Neural progenitor cell (in vitro differentiated cells): ENCODE results near the gene DEPDC1B. TPM values are rescaled to one million over a fixed set of nuclear protein-coding genes. Genes with fewer than 3 reads are reported as not detected.
A peak's percentile ranks its signal among the peaks of the same experiment; 100 is the strongest.
"Not testable (repeated sequence)": the region's sequence is repeated elsewhere in the genome, so short reads cannot be mapped to it uniquely, and the experiment has no call there.

Experiments
- DNase-seq: peaks from one replicate; pipeline ENCODE4 v3.0.0-alpha.2; 2016; ENCODE audit warnings: low spot score
- H2AFZ ChIP-seq: fragments of 200-600 bp; sonication (generic); replicated peaks from 2 replicates; pipeline ENCODE4 v1.6.1; 2016; ENCODE audit warnings: antibody characterized with exemption
- H3F3A ChIP-seq: fragments of 200-600 bp; sonication (generic); 2 replicates; pipeline ENCODE4 v1.6.1; 2016; ENCODE audit warnings: antibody characterized with exemption, low read depth
- H3K27ac ChIP-seq: fragments of 200-600 bp; sonication (generic); 2 replicates; pipeline ENCODE4 v1.5.1; 2016; ENCODE audit warnings: mild to moderate bottlenecking
- H3K27me3 ChIP-seq: fragments of 200-600 bp; sonication (generic); 2 replicates; pipeline ENCODE4 v1.6.1; 2016; ENCODE audit warnings: mild to moderate bottlenecking, moderate library complexity
- H3K36me3 ChIP-seq: fragments of 200-600 bp; sonication (generic); 2 replicates; pipeline ENCODE4 v1.5.1; 2016
- H3K4me1 ChIP-seq: fragments of 200-600 bp; sonication (generic); 2 replicates; pipeline ENCODE4 v1.6.1; 2016; ENCODE audit warnings: mixed run types
- H3K4me2 ChIP-seq: fragments of 200-600 bp; sonication (generic); 2 replicates; pipeline ENCODE4 v1.6.1; 2016
- H3K4me3 ChIP-seq: fragments of 200-600 bp; sonication (generic); 2 replicates; pipeline ENCODE4 v1.5.1; 2016
- H3K79me2 ChIP-seq: fragments of 200-600 bp; sonication (generic); 2 replicates; pipeline ENCODE4 v1.6.1; 2016; ENCODE audit warnings: low read depth
- H3K9ac ChIP-seq: fragments of 200-600 bp; sonication (generic); 2 replicates; pipeline ENCODE4 v1.6.1; 2016
- H3K9me3 ChIP-seq: fragments of 200-600 bp; sonication (generic); 2 replicates; pipeline ENCODE4 v1.5.1; 2016; ENCODE audit warnings: low read depth
- H4K20me1 ChIP-seq: fragments of 200-600 bp; sonication (generic); 2 replicates; pipeline ENCODE4 v1.6.1; 2016; ENCODE audit warnings: low read depth
- H3K27ac Mint-ChIP-seq: 3 replicates; pipeline ENCODE4 v1.8.0; 2021; ENCODE audit warnings: mixed read lengths
- H3K27me3 Mint-ChIP-seq: 2 replicates; pipeline ENCODE4 v1.8.0; 2022; ENCODE audit warnings: low read depth, mild to moderate bottlenecking, inconsistent platforms, moderate library complexity, mixed read lengths; ENCODE audit not compliant: insufficient read depth
- H3K36me3 Mint-ChIP-seq: 3 replicates; pipeline ENCODE4 v1.8.0; 2021; ENCODE audit warnings: mixed read lengths
- H3K4me1 Mint-ChIP-seq: 3 replicates; pipeline ENCODE4 v1.8.0; 2021; ENCODE audit warnings: mixed read lengths
- H3K4me3 Mint-ChIP-seq: 3 replicates; pipeline ENCODE4 v1.8.0; 2021; ENCODE audit warnings: mild to moderate bottlenecking, moderate library complexity, mixed read lengths
- H3K9me3 Mint-ChIP-seq: 3 replicates; pipeline ENCODE4 v1.8.0; 2020; ENCODE audit warnings: mixed read lengths
- CTCF ChIP-seq: fragments of 200-600 bp; sonication (generic); IDR thresholded peaks from 2 replicates; pipeline ENCODE4 v1.5.1; 2017; ENCODE audit warnings: antibody characterized with exemption, mild to moderate bottlenecking
- EZH2 ChIP-seq: fragments of 200-600 bp; sonication (generic); IDR thresholded peaks from 2 replicates; pipeline ENCODE4 v1.6.1; 2017; ENCODE audit warnings: antibody characterized with exemption, mild to moderate bottlenecking, moderate library complexity
- EZH2phosphoT487 ChIP-seq: fragments of 200-600 bp; sonication (generic); IDR thresholded peaks from 2 replicates; pipeline ENCODE4 v1.6.1; 2017; ENCODE audit warnings: antibody characterized with exemption
- total RNA-seq: library from RNA; depleted of rRNA; stranded (reverse); fragments of >200 nt; gene quantifications from 2 replicates; pipeline ENCODE4 v1.2.3, GENCODE V29; 2015; ENCODE audit warnings: low replicate concordance

Gene DEPDC1B
- total RNA-seq, 1 donor from 2014 or later: 142 TPM

GRCh38 chr5:60594715-60595477 lies 105.1 kb downstream of the DEPDC1B start:
- Histone ChIP-seq H3K4me1 (no peaks in the 10 kb centered on the region), H3K9ac (no peak overlapping the region), H2AFZ (no peak overlapping the region), H3K27me3 (no peaks in the 10 kb centered on the region), H3K9me3 (no peaks in the 10 kb centered on the region), H3K79me2 (no peaks in the 10 kb centered on the region), H3F3A (no peaks in the 10 kb centered on the region), H3K36me3 (peaks cover 18% of the 10 kb centered on the region), H3K4me2 (no peak overlapping the region), H4K20me1 (no peaks in the 10 kb centered on the region), H3K27ac (no peak overlapping the region), H3K4me3 (no peak overlapping the region)
- Mint-ChIP-seq H3K9me3 (no peaks in the 10 kb centered on the region), H3K4me1 (no peaks in the 10 kb centered on the region), H3K4me3 (no peak overlapping the region), H3K36me3 (peaks cover 11% of the 10 kb centered on the region), H3K27ac (peak overlapping the region; percentile 44), H3K27me3 (no peaks in the 10 kb centered on the region)
- TF ChIP-seq EZH2phosphoT487 (no peak), CTCF (no peak), EZH2 (no peak)
- DNase-seq: no peak

GRCh38 chr5:60590172-60590571 lies 109.8 kb downstream of the DEPDC1B start:
- peaks cover 2% of the 10 kb centered on the region for H3K27me3 Mint-ChIP-seq
- no peaks in the 10 kb centered on the region for H4K20me1 ChIP-seq
- H2AFZ ChIP-seq: no peak overlapping the region
- H3K36me3 ChIP-seq: peaks cover 16% of the 10 kb centered on the region
- H3K36me3 Mint-ChIP-seq: peaks cover 6% of the 10 kb centered on the region
- no peaks in the 10 kb centered on the region for H3F3A ChIP-seq
- no peak for TF ChIP-seq CTCF
- no peak for TF ChIP-seq EZH2
- no peak for TF ChIP-seq EZH2phosphoT487
- no peaks in the 10 kb centered on the region for H3K27me3 ChIP-seq
- no peak overlapping the region for H3K27ac ChIP-seq
- H3K79me2 ChIP-seq: no peaks in the 10 kb centered on the region
- no peak overlapping the region for H3K9ac ChIP-seq
- H3K9me3 ChIP-seq: no peaks in the 10 kb centered on the region
- no peak overlapping the region for H3K4me2 ChIP-seq
- H3K27ac Mint-ChIP-seq: no peak overlapping the region
- H3K4me3 ChIP-seq: no peak overlapping the region
- H3K4me1 ChIP-seq: no peaks in the 10 kb centered on the region
- H3K4me1 Mint-ChIP-seq: no peaks in the 10 kb centered on the region
- DNase-seq: no peak
- H3K9me3 Mint-ChIP-seq: no peaks in the 10 kb centered on the region
- no peak overlapping the region for H3K4me3 Mint-ChIP-seq

GRCh38 chr5:60587312-60587711 lies 112.7 kb downstream of the DEPDC1B start:
- not testable (repeated sequence) for H3K4me3 Mint-ChIP-seq, H2AFZ ChIP-seq, H3K36me3 Mint-ChIP-seq, H3K27ac Mint-ChIP-seq, H3K4me2 ChIP-seq, H3K4me1 ChIP-seq, DNase-seq, H3K27ac ChIP-seq, H3K9me3 ChIP-seq, H3K27me3 Mint-ChIP-seq, H3K4me1 Mint-ChIP-seq, H3K4me3 ChIP-seq, H3K27me3 ChIP-seq, H3K79me2 ChIP-seq, H3K9ac ChIP-seq, H3K9me3 Mint-ChIP-seq, H4K20me1 ChIP-seq, H3F3A ChIP-seq
- H3K36me3 ChIP-seq: peaks cover 16% of the 10 kb centered on the region

GRCh38 chr5:60586307-60586901 lies 113.6 kb downstream of the DEPDC1B start:
- H4K20me1 ChIP-seq: no peaks in the 10 kb centered on the region
- no peaks in the 10 kb centered on the region for H3F3A ChIP-seq
- TF ChIP-seq CTCF (peak; percentile 52), EZH2 (no peak), EZH2phosphoT487 (no peak)
- no peaks in the 10 kb centered on the region for H3K27me3 ChIP-seq
- H3K4me2 ChIP-seq: no peak overlapping the region
- Mint-ChIP-seq H3K9me3 (no peaks in the 10 kb centered on the region), H3K27me3 (peaks cover 2% of the 10 kb centered on the region), H3K36me3 (peaks cover 4% of the 10 kb centered on the region), H3K4me3 (no peak overlapping the region), H3K4me1 (no peaks in the 10 kb centered on the region), H3K27ac (no peak overlapping the region)
- no peak overlapping the region for H3K9ac ChIP-seq
- no peaks in the 10 kb centered on the region for H3K4me1 ChIP-seq
- H3K9me3 ChIP-seq: no peaks in the 10 kb centered on the region
- no peak overlapping the region for H3K27ac ChIP-seq
- H3K79me2 ChIP-seq: no peaks in the 10 kb centered on the region
- peak; percentile 7 for DNase-seq
- no peak overlapping the region for H2AFZ ChIP-seq
- no peak overlapping the region for H3K4me3 ChIP-seq
- H3K36me3 ChIP-seq: peaks cover 16% of the 10 kb centered on the region
